ENCODE measurements around the gene GLT1D1.

Gene GLT1D1

GRCh38 chr12:128949086-128949485, 95.8 kb downstream of the GLT1D1 start:
- no peak for TF ChIP-seq CTCF (IDR thresholded peaks at IDR 0.05; ENCODE audit: insufficient read depth, low read depth, low read length, missing control alignments)
- no peak overlapping the region for H3K4me3 ChIP-seq (ENCODE audit: low read length)
- DNase-seq (ENCODE audit: low read depth) = no peak

- no peak overlapping the region for H3K4me3 ChIP-seq (ENCODE audit: low read length)
- no peak for TF ChIP-seq CTCF (IDR thresholded peaks at IDR 0.05; ENCODE audit: insufficient read depth, low read depth, low read length, missing control alignments)
- DNase-seq (ENCODE audit: low read depth) = no peak
These were observed 98.2 kb downstream of the GLT1D1 start for GRCh38 chr12:128951448-128951847.

- no peak for DNase-seq (ENCODE audit: low read depth)
- H3K4me3 ChIP-seq (ENCODE audit: low read length) = no peak overlapping the region
- TF ChIP-seq CTCF (IDR thresholded peaks at IDR 0.05; ENCODE audit: insufficient read depth, low read depth, low read length, missing control alignments) = no peak
These were observed 103.5 kb downstream of the GLT1D1 start for GRCh38 chr12:128956755-128957154.

GRCh38 chr12:128959901-128960300, 106.6 kb downstream of the GLT1D1 start:
- no peak for DNase-seq (ENCODE audit: low read depth)
- TF ChIP-seq CTCF (IDR thresholded peaks at IDR 0.05; ENCODE audit: insufficient read depth, low read depth, low read length, missing control alignments) = no peak
- no peak overlapping the region for H3K4me3 ChIP-seq (ENCODE audit: low read length)

GRCh38 chr12:128961308-128961902, 108.1 kb downstream of the GLT1D1 start:
- no peak for DNase-seq (ENCODE audit: low read depth)
- TF ChIP-seq CTCF (IDR thresholded peaks at IDR 0.05; ENCODE audit: insufficient read depth, low read depth, low read length, missing control alignments) = no peak
- no peak overlapping the region for H3K4me3 ChIP-seq (ENCODE audit: low read length)

GRCh38 chr12:128961957-128962356, 108.7 kb downstream of the GLT1D1 start:
- no peak overlapping the region for H3K4me3 ChIP-seq (ENCODE audit: low read length)
- TF ChIP-seq CTCF (IDR thresholded peaks at IDR 0.05; ENCODE audit: insufficient read depth, low read depth, low read length, missing control alignments) = no peak
- no peak for DNase-seq (ENCODE audit: low read depth)

GRCh38 chr12:128966203-128966810, 113.0 kb downstream of the GLT1D1 start:
- no peak overlapping the region for H3K4me3 ChIP-seq (ENCODE audit: low read length)
- DNase-seq (ENCODE audit: low read depth) = no peak
- TF ChIP-seq CTCF (IDR thresholded peaks at IDR 0.05; ENCODE audit: insufficient read depth, low read depth, low read length, missing control alignments) = no peak
